Measurements from ENCODE around the gene BMP4. TPM values are rescaled to one million over a fixed set of nuclear protein-coding genes. Genes with fewer than 3 reads are reported as not detected.

BMP4 gene
- total and polyA plus RNA-seq, 2 donors (not counting 1 experiment from before 2014, with no cell fraction given), result not detected

DNA sequence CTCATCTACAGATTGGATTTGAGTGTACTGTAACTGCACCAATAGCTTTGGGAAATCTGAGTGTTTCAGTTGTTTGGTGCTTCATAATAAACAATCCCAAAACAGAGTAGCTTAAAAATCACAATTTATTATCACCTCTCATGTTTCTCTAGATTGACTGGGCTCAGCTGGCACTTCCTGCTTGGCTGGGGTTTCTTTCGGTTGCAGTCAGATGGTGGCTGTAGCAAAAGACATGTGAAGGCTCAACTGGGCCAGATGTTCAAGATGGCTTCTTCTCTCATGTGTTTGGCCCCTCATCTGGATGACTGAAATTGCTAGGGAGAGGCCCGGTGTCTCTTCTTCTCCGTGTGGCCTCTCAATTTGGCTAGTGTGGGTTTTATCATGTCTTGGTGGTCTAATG, 12.1 kb upstream of the BMP4 start:
- no peak overlapping the region for H2AFZ ChIP-seq (ENCODE audit: insufficient read depth, low read depth, low read length, poor library complexity, severe bottlenecking)
- intact Hi-C loops (cut with micrococcal nuclease), result no loop called here
- peaks cover 23% of the 10 kb centered on the region for H3K27me3 Mint-ChIP-seq
- H3K27ac ChIP-seq (ENCODE audit: low read length in 2 of 2), result no peak overlapping the region
- 69% methylated on average over 1 of the region's 3 CpGs for WGBS (ENCODE audit: insufficient coverage)
- peaks cover 0 to 2% (median 0%) of the 10 kb centered on the region in 3 donors for H3K9me3 ChIP-seq (ENCODE audit: control extremely low read depth in 1 of 3, control insufficient read depth in 2 of 3, insufficient read depth in 1 of 3, low read length in 2 of 3)
- H3K4me1 ChIP-seq (ENCODE audit: control insufficient read depth in 2 of 2, insufficient read depth in 2 of 2, low read length in 2 of 2), result no peaks in the 10 kb centered on the region
- CTCF ChIA-PET, result no interaction called here
- TF ChIP-seq EZH2 (IDR thresholded peaks at IDR 0.05; ENCODE audit: borderline replicate concordance, insufficient read depth, low read depth, low read length, poor library complexity, severe bottlenecking), result no peak
- TF ChIP-seq, protein P1, sequence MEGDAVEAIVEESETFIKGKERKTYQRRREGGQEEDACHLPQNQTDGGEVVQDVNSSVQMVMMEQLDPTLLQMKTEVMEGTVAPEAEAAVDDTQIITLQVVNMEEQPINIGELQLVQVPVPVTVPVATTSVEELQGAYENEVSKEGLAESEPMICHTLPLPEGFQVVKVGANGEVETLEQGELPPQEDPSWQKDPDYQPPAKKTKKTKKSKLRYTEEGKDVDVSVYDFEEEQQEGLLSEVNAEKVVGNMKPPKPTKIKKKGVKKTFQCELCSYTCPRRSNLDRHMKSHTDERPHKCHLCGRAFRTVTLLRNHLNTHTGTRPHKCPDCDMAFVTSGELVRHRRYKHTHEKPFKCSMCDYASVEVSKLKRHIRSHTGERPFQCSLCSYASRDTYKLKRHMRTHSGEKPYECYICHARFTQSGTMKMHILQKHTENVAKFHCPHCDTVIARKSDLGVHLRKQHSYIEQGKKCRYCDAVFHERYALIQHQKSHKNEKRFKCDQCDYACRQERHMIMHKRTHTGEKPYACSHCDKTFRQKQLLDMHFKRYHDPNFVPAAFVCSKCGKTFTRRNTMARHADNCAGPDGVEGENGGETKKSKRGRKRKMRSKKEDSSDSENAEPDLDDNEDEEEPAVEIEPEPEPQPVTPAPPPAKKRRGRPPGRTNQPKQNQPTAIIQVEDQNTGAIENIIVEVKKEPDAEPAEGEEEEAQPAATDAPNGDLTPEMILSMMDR (IDR thresholded peaks at IDR 0.05), result no peak
- ATAC-seq (ENCODE audit: low read depth) (no peak), DNase-seq (no peak)
- H3K36me3 ChIP-seq (replicated peaks in 1 of 2; ENCODE audit: control extremely low read depth in 1 of 2, control insufficient read depth in 1 of 2, extremely low read depth in 1 of 2, insufficient read depth in 2 of 2, low read length in 1 of 2), result no peaks in the 10 kb centered on the region
- H3K9ac ChIP-seq (ENCODE audit: low read length), result no peak overlapping the region
- H3K4me3 ChIP-seq (ENCODE audit: control extremely low read depth in 1 of 5, extremely low read depth in 1 of 5, insufficient read depth in 1 of 5, low read depth in 2 of 5, low read length in 4 of 5), result no peak overlapping the region
- H3K4me1 Mint-ChIP-seq, result no peaks in the 10 kb centered on the region
- H3K27ac Mint-ChIP-seq, result no peak overlapping the region
- H3K4me3 Mint-ChIP-seq, result no peak overlapping the region
- no peak overlapping the region for H3K4me2 ChIP-seq (replicated peaks; ENCODE audit: low read depth, low read length, poor library complexity, severe bottlenecking)
- no peaks in the 10 kb centered on the region for H4K20me1 ChIP-seq (ENCODE audit: control insufficient read depth, insufficient read depth, low read length, poor library complexity, severe bottlenecking)
- H3K79me2 ChIP-seq (ENCODE audit: control insufficient read depth, insufficient read depth, low read length), result no peaks in the 10 kb centered on the region
- peaks cover 0 to 11% (median 7%) of the 10 kb centered on the region in 4 experiments for H3K27me3 ChIP-seq (replicated peaks in 1 of 4; ENCODE audit: control extremely low read depth in 1 of 4, control insufficient read depth in 3 of 4, insufficient read depth in 4 of 4, low read length in 3 of 4)
- POLR2A ChIA-PET, result no interaction called here
- no peaks in the 10 kb centered on the region for H3K9me3 Mint-ChIP-seq (ENCODE audit: insufficient read depth)

DNA sequence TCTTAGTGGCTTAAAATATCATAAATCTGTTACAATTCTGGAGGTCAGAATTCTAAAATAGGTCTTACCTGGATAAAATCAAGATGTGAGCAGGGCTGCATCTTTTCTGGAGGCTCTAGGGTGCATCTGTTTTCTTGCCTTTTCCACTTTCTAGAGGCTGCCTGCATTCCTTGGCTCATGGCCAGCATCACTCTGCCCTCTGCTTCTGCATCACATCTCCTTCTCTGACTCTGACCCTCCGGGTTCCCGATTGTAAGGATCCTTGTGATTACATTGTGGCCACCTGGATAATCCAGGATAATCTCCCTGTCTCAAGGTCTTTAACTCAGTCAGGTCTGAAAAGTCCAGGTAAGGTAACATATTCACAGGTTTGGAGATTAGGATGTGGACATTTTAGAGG, 11.0 kb upstream of the BMP4 start:
- H2AFZ ChIP-seq (ENCODE audit: insufficient read depth, low read depth, low read length, poor library complexity, severe bottlenecking), result no peak overlapping the region
- intact Hi-C loops (cut with micrococcal nuclease), result no loop called here
- Mint-ChIP-seq H3K9me3 (ENCODE audit: insufficient read depth) (no peaks in the 10 kb centered on the region), H3K27me3 (peaks cover 35% of the 10 kb centered on the region), H3K4me1 (peaks cover 4% of the 10 kb centered on the region), H3K4me3 (no peak overlapping the region), H3K27ac (no peak overlapping the region)
- peaks cover 0 to 22% (median 7%) of the 10 kb centered on the region in 4 experiments for H3K27me3 ChIP-seq (replicated peaks in 1 of 4; ENCODE audit: control extremely low read depth in 1 of 4, control insufficient read depth in 3 of 4, insufficient read depth in 4 of 4, low read length in 3 of 4)
- no peaks in the 10 kb centered on the region for H3K79me2 ChIP-seq (ENCODE audit: control insufficient read depth, insufficient read depth, low read length)
- no peak overlapping the region for H3K4me2 ChIP-seq (replicated peaks; ENCODE audit: low read depth, low read length, poor library complexity, severe bottlenecking)
- peaks cover 0 to 4% of the 10 kb centered on the region in 2 donors for H3K4me1 ChIP-seq (ENCODE audit: control insufficient read depth in 2 of 2, insufficient read depth in 2 of 2, low read length in 2 of 2)
- no CpG with 5 or more reads among the region's 2 CpGs for WGBS (ENCODE audit: insufficient coverage)
- peaks cover 0 to 10% (median 0%) of the 10 kb centered on the region in 3 donors for H3K9me3 ChIP-seq (ENCODE audit: control extremely low read depth in 1 of 3, control insufficient read depth in 2 of 3, insufficient read depth in 1 of 3, low read length in 2 of 3)
- no peak overlapping the region for H3K27ac ChIP-seq (ENCODE audit: low read length in 2 of 2)
- H3K4me3 ChIP-seq (ENCODE audit: control extremely low read depth in 1 of 5, extremely low read depth in 1 of 5, insufficient read depth in 1 of 5, low read depth in 2 of 5, low read length in 4 of 5), result no peak overlapping the region
- no peaks in the 10 kb centered on the region for H4K20me1 ChIP-seq (ENCODE audit: control insufficient read depth, insufficient read depth, low read length, poor library complexity, severe bottlenecking)
- ChIA-PET POLR2A (no interaction called here), CTCF (no interaction called here)
- ATAC-seq (ENCODE audit: low read depth) (no peak), DNase-seq (no peak)
- no peak overlapping the region for H3K9ac ChIP-seq (ENCODE audit: low read length)
- no peaks in the 10 kb centered on the region for H3K36me3 ChIP-seq (replicated peaks in 1 of 2; ENCODE audit: control extremely low read depth in 1 of 2, control insufficient read depth in 1 of 2, extremely low read depth in 1 of 2, insufficient read depth in 2 of 2, low read length in 1 of 2)
- TF ChIP-seq, protein P1 (IDR thresholded peaks at IDR 0.05), result no peak
